ENCODE measurements around the gene AKR1A1. TPM values are rescaled to one million over a fixed set of nuclear protein-coding genes. Genes with fewer than 3 reads are reported as not detected.

The AKR1A1 gene
- total and polyA plus RNA-seq, 2 of the 8 experiments (the other 6 are each of a cell fraction or from before 2014, with no cell fraction given), result 344 to 435 TPM

DNA sequence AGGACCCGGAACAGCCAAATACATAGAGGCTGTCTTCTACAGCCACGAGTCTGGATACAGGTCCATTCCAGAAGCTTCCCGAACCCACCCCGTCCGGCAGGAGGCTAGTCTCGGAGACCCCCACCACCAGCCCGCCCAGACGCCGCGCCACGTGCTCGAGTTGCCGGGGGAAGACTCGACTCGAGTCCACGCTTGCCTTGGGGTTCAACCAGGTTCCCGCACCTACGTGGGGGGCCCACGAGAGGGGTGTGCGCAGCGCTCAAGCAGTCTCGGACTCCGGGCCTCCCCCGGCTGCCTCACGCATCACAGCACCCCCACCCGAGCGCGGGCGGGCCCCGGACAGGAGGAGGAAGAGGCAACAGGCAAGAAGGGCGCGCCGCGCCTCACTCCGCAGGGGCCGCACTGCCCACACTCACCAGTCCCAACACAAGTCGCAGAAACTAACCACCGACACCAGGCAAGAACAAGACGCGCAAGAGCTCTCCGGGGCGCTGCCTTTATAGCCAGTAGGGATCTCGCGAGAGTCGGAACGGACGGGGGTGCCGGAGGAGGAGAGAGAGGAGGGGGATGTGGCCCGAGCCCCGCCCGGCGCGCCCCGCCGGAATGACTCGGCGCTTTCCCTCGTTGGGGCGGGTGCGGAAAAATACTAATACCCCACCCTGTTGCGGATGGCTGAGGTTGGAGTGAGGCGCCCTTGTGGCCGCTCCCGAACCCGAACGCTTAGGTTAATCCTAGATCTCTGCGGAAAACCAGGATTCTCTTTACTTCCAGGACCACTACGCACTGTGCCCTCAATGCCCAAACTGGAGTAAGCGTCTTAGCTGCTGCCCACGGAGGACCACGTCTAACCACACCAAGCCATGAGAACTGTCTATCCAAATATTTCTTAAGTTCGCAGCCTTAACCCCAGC lies 29.0 kb upstream of the AKR1A1 start, which contains the start of gene PRDX1 (continued):
- TF ChIP-seq TAF7 (optimal IDR thresholded peaks at IDR 0.05; ENCODE audit: borderline replicate concordance, low read depth, low read length), result peak; percentile 99
- peak; percentile 27 for TF ChIP-seq NANOG (IDR thresholded peaks at IDR 0.05; ENCODE audit: insufficient read depth, low read depth, low read length, poor library complexity, severe bottlenecking)
- no peak for TF ChIP-seq HDAC6 (IDR thresholded peaks at IDR 0.05; ENCODE audit: low read depth, low read length)
- peak; percentile 100 for TF ChIP-seq POLR2A (IDR thresholded peaks at IDR 0.05; ENCODE audit: control extremely low read depth in 1 of 2, low read depth in 2 of 2, low read length in 2 of 2)
- TF ChIP-seq JUN (IDR thresholded peaks at IDR 0.05; ENCODE audit: low read depth, low read length), result no peak
- peak; percentile 99 for TF ChIP-seq TBP (IDR thresholded peaks at IDR 0.05; ENCODE audit: low read depth, low read length)
- no peak for TF ChIP-seq CREB1 (IDR thresholded peaks at IDR 0.05)
- peak; percentile 99 for TF ChIP-seq GTF2F1 (IDR thresholded peaks at IDR 0.05; ENCODE audit: borderline replicate concordance, low read depth, low read length)
- peak; percentile 52; the same call in 1 of the 2 replicates for TF ChIP-seq JUND (IDR thresholded peaks at IDR 0.05; ENCODE audit: low read length)
- TF ChIP-seq MAFK (IDR thresholded peaks at IDR 0.05; ENCODE audit: low read depth, low read length), result peak; percentile 96; the same call in 1 of the 2 replicates
- no peak for TF ChIP-seq NRF1 (IDR thresholded peaks at IDR 0.05; ENCODE audit: low read depth, low read length)
- TF ChIP-seq SP1 (IDR thresholded peaks at IDR 0.05; ENCODE audit: low read depth, low read length), result peak; percentile 70
- TF ChIP-seq SUZ12 (IDR thresholded peaks at IDR 0.05; ENCODE audit: low read length), result no peak
- peak; percentile 98 for TF ChIP-seq BACH1 (IDR thresholded peaks at IDR 0.05; ENCODE audit: low read length)
- peak; percentile 100 for TF ChIP-seq TAF1 (IDR thresholded peaks at IDR 0.05; ENCODE audit: low read depth, low read length)
